ENCODE data around the gene SNX17. TPM values are rescaled to one million over a fixed set of nuclear protein-coding genes. Genes with fewer than 3 reads are reported as not detected.
"Not testable (repeated sequence)": the region's sequence is repeated elsewhere in the genome, so short reads cannot be mapped to it uniquely, and the experiment has no call there.

Gene SNX17
- 86.8 and 108 TPM in 2 replicates for total RNA-seq

DNA sequence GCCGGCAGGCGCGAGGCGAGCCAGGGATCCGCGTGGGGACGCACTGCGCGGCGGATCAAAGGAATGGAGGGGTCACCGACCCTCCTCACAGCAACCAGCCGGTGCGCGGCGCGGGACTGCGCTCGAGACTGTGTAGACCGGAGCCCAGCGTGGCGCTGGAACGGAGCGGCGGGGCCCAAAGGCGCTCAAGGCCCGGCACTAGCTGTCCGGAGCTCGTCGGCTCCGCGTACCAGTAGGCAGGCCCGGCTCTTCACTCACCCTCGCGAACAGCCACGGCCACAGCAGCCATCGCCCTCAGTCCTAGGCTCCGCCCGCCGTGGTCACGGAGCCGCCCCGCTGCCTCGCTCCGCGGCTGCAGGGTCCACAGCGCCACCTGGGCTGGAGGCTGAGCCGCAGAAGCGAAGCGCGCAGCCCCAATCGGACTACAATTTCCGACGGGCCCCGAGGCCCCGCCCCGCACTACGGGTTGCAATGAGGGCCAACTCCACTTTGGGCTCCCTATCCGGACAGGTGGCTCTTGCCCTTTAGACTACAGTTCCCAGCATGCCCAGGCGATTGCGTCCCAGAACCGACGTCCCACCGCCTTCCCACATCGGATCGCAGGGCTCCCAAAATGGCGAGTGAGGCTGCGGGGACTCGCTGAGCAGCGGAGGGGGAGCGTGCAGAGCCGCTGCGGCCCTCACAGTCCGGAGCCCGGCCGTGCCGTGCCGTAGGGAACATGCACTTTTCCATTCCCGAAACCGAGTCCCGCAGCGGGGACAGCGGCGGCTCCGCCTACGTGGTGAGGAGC lies at the start of gene SNX17, which contains the start of gene EIF2B4:
TSS of gene SNX17 (plus strand) at position 591 of the 790 bp plus-strand sequence. CDS start at position 719, 128 bp downstream.
TSS of gene EIF2B4 (minus strand) at position 313 of the 790 bp plus-strand sequence. CDS start at position 289, 24 bp downstream.
- DNase-seq (ENCODE audit: extremely low read depth, low read depth, low spot score), result peak; percentile 90

DNA sequence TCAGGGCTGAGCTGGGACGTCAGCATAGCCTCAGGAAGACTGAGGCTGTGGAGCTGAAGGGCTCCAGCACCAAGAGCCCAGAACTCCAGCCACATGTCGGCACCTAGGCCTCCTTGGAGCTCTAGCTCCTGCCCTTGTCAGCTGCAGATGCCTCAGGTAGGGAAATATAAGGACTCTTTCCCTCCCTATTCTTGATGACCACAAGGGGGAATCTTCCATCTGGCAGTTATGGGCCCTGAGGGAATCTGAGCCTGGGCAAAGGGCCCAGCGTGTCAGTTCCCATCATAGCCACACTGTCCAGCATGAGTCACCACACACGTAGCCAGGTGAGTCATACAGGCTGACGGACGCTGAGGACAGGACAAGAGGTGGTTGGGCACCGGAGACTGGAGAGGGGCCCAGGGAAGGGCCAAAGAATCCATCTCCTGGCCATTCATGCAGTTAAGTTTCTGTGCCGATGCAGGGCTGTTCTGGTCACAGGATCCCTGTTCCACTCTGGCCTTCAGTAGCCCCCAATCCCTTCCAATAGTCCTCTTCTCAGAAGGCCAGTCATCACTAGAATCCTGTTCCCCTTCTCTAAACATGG lies 49.4 kb upstream of the SNX17 start:
- DNase-seq (ENCODE audit: extremely low read depth, low read depth, low spot score), result peak; percentile 84

- DNase-seq (ENCODE audit: extremely low read depth, low read depth, low spot score), result no peak
Measured at GRCh38 chr2:27322301-27322765, 48.1 kb upstream of the SNX17 start.

- DNase-seq (ENCODE audit: extremely low read depth, low read depth, low spot score), result no peak
Measured at GRCh38 chr2:27322766-27323595, 47.4 kb upstream of the SNX17 start, which contains the start of gene MPV17. Gene MPV17 (minus strand): TSS chr2:27323097. CDS start chr2:27322517, 580 bp downstream.

DNA sequence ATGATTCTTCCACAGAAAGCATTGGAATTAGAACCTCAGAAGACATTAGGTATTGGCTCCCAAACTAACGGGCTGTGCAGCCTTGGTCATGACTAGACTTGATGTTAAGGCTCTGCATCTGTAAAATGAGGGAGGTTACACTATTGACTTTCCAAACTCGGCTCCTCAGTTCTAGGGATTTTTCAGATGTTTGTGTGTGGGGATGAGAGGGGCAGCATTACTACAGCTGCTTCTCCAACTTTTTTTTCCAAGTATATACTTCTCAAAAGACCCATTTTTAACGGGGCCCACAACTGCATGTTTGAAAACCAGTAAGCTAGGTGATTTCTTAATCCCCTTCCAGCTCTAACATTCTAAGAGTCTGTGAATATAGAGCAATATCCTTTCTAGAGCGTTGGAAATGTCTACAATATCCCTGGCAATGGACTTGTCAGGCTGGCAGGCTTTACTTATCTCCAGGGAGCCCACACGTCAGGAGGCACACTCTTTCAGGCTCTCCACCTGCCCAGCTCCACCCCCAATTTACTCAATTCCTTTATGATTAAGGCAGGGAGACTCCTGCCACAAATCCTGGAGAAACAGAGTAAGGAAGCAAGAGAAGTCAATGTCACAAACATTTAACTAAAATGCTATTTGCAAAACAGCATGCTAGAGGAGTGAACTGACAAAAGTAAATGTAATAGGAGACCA lies 46.7 kb upstream of the SNX17 start:
- DNase-seq (ENCODE audit: extremely low read depth, low read depth, low spot score), result no peak

- no peak for DNase-seq (ENCODE audit: extremely low read depth, low read depth, low spot score)
Measured at GRCh38 chr2:27324720-27325119, 45.7 kb upstream of the SNX17 start.

DNA sequence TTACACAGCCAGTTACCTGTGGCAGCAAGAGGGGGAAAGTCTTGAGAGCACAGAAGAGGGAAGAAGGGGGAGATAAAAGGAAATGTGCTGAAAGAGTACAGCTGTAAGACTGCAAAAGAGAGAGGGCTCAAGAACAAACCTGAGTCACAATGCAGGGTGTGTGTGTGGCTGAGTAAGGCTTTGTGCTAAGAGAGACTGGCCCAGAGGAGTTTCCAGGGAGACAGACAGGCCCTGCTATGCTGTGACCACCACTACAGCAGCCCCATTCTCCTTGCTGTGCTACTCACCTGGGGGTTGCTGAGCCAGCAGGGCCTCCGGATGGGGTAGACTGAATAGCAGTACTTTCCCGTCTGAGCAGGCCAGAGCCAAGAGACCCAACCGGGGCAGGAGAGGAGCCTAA lies 35.1 kb upstream of the SNX17 start:
- no peak for DNase-seq (ENCODE audit: extremely low read depth, low read depth, low spot score)

DNA sequence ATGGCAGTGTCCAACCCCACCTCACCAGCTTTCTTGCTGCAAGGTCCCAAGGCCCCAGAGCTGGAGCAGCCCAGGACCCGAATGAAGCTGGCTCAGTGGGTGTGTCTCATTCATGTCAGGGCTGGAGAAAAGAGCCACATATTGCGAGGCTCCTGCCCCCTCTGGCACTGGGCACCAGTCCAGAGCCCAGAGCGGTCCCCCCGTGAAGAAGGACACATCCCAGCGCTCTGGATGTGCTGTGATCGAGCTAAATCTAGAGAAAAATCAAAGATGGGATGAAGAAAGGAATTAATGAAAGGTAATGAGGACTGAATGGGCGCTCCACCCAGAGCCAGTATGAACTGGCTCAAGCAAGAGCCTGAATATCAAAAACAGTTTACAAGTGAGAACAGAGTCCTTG lies 34.2 kb upstream of the SNX17 start:
- DNase-seq (ENCODE audit: extremely low read depth, low read depth, low spot score), result no peak

DNA sequence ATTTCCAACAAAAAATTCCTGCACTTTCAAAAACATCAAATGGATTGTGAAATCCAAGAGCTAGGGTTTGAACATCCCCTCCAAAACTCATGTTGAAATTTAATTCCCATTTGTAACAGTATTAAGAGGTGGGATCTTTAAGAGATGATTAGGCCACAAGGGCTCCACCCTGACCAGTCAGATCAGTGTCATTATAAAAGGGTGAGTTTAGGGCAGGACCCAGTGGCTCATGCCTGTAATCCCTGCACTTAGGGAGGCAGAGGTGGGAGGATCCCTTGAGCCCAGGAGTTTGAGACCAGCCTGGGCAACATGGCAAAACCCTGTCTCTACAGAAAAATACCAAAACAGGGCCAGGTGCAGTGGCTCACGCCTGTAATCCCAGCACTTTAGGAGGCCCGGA lies 22.8 kb upstream of the SNX17 start:
- no peak for DNase-seq (ENCODE audit: extremely low read depth, low read depth, low spot score)

DNA sequence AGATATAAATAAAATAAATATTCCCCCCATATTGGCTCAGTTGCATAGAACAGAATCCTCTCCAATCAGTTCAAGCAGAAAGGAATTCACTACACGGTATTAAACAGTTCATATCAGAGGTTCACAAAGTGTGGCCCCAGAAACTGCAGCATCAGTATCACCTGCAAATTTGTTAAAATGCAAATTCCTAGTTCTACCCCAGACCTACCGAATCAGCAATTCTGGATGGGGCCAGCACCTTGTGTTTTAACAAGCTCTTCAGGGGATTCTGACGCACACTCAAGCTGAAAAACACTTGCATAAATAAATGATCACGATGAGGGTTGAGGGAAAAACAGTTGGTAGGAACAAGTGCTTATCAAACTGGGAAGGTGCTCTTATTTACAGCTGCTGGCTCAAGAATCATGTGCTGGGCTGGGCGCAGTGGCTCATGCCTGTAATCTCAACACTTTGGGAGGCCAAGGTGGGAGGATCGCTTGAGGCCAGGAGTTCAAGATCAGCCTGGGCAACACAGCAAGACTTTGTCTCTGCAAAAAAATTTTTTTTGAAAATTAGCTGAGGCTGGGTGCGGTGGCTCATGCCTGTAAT lies 20.2 kb upstream of the SNX17 start:
- no peak for DNase-seq (ENCODE audit: extremely low read depth, low read depth, low spot score)

DNA sequence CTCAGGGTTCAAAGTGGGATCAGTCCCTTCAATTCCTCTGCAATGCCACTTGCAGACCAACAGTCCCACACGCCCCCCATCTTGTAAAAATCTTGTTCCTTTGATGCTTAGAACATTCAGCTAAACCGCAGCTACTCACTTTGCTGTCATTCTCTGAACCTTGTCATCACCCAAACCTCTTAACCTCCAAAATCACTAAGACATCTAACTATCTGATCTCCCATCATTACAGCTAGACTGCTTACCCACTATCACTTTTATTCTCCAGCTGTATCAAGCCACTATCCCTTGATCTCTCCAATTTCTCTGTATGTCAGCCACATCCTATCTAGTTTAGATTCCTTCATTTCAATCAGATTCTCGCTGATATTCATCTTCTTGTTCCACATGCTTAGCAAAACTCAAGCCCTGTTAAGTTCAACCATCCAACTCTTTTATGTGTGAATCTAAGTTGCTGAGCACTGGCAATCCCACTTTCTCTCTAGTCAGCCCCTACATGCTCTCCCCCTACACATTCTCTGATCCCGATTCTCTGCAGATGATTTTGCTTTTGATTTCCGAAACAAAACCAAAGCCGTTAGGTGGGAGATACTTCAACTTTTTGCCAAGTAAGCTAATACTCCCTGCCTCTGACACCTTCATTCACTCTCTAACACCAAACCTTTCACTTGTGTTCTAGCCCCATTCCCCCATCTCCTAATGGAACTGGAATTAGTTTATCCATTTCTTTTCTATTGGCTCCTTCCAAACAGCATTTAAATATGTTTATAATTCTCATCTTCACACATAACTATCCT lies 18.4 kb upstream of the SNX17 start:
- DNase-seq (ENCODE audit: extremely low read depth, low read depth, low spot score), result no peak

DNA sequence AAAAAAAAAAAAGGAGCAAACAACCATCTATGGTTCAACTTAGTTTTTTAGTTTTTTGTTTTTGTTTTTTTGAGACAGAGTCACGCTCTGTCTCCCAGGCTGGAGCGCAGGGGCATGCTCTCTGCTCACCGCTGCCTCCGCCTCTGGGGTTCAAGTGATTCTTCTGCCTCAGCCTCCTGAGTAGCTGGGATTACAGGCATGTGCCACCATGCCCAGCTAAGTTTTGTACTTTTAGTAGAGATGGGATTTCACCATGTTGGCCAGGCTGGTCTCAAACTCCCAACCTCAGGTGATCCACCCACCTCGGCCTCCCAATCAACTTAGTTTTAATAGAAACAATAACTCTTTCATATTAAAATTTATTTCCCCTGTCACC lies 17.0 kb upstream of the SNX17 start:
- DNase-seq (ENCODE audit: extremely low read depth, low read depth, low spot score), result not testable (repeated sequence)

GRCh38 chr2:27353762-27354596 lies 16.4 kb upstream of the SNX17 start:
- no peak for DNase-seq (ENCODE audit: extremely low read depth, low read depth, low spot score)

DNA sequence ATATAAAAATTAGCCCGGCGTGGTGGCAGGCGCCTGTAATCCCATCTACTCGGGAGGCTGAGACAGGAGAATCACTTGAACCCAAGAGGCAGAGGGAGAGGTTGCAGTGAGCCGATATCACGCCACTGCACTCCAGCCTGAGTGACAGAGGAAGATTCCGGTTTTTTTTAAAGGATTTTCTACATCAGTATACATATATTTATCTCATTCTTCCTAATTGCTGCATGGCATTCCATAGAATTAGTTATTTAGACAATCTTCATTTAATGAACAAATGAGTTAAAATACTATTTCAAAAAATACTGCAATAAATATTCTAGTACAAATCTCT lies 15.9 kb upstream of the SNX17 start:
- DNase-seq (ENCODE audit: extremely low read depth, low read depth, low spot score), result no peak

GRCh38 chr2:27356056-27356381 lies 14.4 kb upstream of the SNX17 start:
- DNase-seq (ENCODE audit: extremely low read depth, low read depth, low spot score), result no peak

- DNase-seq (ENCODE audit: extremely low read depth, low read depth, low spot score), result peak; percentile 85
Measured at GRCh38 chr2:27356382-27357181, 13.8 kb upstream of the SNX17 start, which contains the start of gene GTF3C2. Gene GTF3C2 (minus strand): TSS chr2:27356764. CDS start chr2:27343554, 13,210 bp downstream.

- no peak for DNase-seq (ENCODE audit: extremely low read depth, low read depth, low spot score)
Measured at GRCh38 chr2:27362678-27363420, 7.6 kb upstream of the SNX17 start.

All from glomerular endothelial cell (primary cell).